Measurements from ENCODE around the gene DSP.

The DSP gene

GRCh38 chr6:7528565-7528964 is 12.9 kb upstream of the DSP start:
- H3K4me2 ChIP-seq (ENCODE audit: low read length), result no peak overlapping the region
- H3K9ac ChIP-seq (ENCODE audit: low read length), result no peak overlapping the region
- no peak overlapping the region for H3K4me3 ChIP-seq (ENCODE audit: low read length)
- no peaks in the 10 kb centered on the region for H4K20me1 ChIP-seq (ENCODE audit: insufficient read depth, low read length)
- H3K36me3 ChIP-seq (replicated peaks; ENCODE audit: low read depth, low read length), result no peaks in the 10 kb centered on the region
- H3K79me2 ChIP-seq (ENCODE audit: low read length), result no peaks in the 10 kb centered on the region
- H3K27ac ChIP-seq (ENCODE audit: low read length), result no peak overlapping the region
- H3K27me3 ChIP-seq (ENCODE audit: low read depth, low read length), result 0 out of 2 replicates have a peak, but pooled peaks cover 2% of the 10 kb centered on the region
- TF ChIP-seq EZH2phosphoT487 (IDR thresholded peaks at IDR 0.05; ENCODE audit: low read depth) (no peak), CTCF (IDR thresholded peaks at IDR 0.05; ENCODE audit: low read depth, low read length) (no peak)
- H3K4me1 ChIP-seq (ENCODE audit: low read length), result no peaks in the 10 kb centered on the region
- H3K9me3 ChIP-seq (ENCODE audit: insufficient read depth, low read length), result no peaks in the 10 kb centered on the region
- no peak overlapping the region for H2AFZ ChIP-seq (ENCODE audit: low read depth, low read length)

- H3K79me2 ChIP-seq (ENCODE audit: low read length), result no peaks in the 10 kb centered on the region
- H3K9ac ChIP-seq (ENCODE audit: low read length), result no peak overlapping the region
- no peak overlapping the region for H3K4me2 ChIP-seq (ENCODE audit: low read length)
- no peak overlapping the region for H3K4me3 ChIP-seq (ENCODE audit: low read length)
- H3K4me1 ChIP-seq (ENCODE audit: low read length), result no peaks in the 10 kb centered on the region
- no peaks in the 10 kb centered on the region for H3K9me3 ChIP-seq (ENCODE audit: insufficient read depth, low read length)
- H3K27ac ChIP-seq (ENCODE audit: low read length), result no peak overlapping the region
- TF ChIP-seq CTCF (IDR thresholded peaks at IDR 0.05; ENCODE audit: low read depth, low read length), result no peak
- no peak for TF ChIP-seq EZH2phosphoT487 (IDR thresholded peaks at IDR 0.05; ENCODE audit: low read depth)
- no peaks in the 10 kb centered on the region for H3K36me3 ChIP-seq (replicated peaks; ENCODE audit: low read depth, low read length)
- 0 out of 2 replicates have a peak, but pooled peaks cover 2% of the 10 kb centered on the region for H3K27me3 ChIP-seq (ENCODE audit: low read depth, low read length)
- no peaks in the 10 kb centered on the region for H4K20me1 ChIP-seq (ENCODE audit: insufficient read depth, low read length)
- H2AFZ ChIP-seq (ENCODE audit: low read depth, low read length), result no peak overlapping the region
Measured at GRCh38 chr6:7529141-7529540, 12.3 kb upstream of the DSP start.

GRCh38 chr6:7532232-7532631 is 9.2 kb upstream of the DSP start:
- H2AFZ ChIP-seq (ENCODE audit: low read depth, low read length), result no peak overlapping the region
- H4K20me1 ChIP-seq (ENCODE audit: insufficient read depth, low read length), result no peaks in the 10 kb centered on the region
- H3K4me3 ChIP-seq (ENCODE audit: low read length), result no peak overlapping the region
- H3K9me3 ChIP-seq (ENCODE audit: insufficient read depth, low read length), result no peaks in the 10 kb centered on the region
- no peak overlapping the region for H3K9ac ChIP-seq (ENCODE audit: low read length)
- H3K4me1 ChIP-seq (ENCODE audit: low read length), result no peaks in the 10 kb centered on the region
- no peak overlapping the region for H3K4me2 ChIP-seq (ENCODE audit: low read length)
- no peak overlapping the region for H3K27ac ChIP-seq (ENCODE audit: low read length)
- TF ChIP-seq EZH2phosphoT487 (IDR thresholded peaks at IDR 0.05; ENCODE audit: low read depth) (no peak), CTCF (IDR thresholded peaks at IDR 0.05; ENCODE audit: low read depth, low read length) (no peak)
- 0 out of 2 replicates have a peak, but pooled peaks cover 2% of the 10 kb centered on the region for H3K27me3 ChIP-seq (ENCODE audit: low read depth, low read length)
- H3K36me3 ChIP-seq (replicated peaks; ENCODE audit: low read depth, low read length), result no peaks in the 10 kb centered on the region
- no peaks in the 10 kb centered on the region for H3K79me2 ChIP-seq (ENCODE audit: low read length)

- Histone ChIP-seq H4K20me1 (ENCODE audit: insufficient read depth, low read length) (no peaks in the 10 kb centered on the region), H3K4me2 (ENCODE audit: low read length) (no peak overlapping the region), H2AFZ (ENCODE audit: low read depth, low read length) (no peak overlapping the region), H3K9ac (ENCODE audit: low read length) (no peak overlapping the region), H3K9me3 (ENCODE audit: insufficient read depth, low read length) (no peaks in the 10 kb centered on the region), H3K36me3 (replicated peaks; ENCODE audit: low read depth, low read length) (no peaks in the 10 kb centered on the region), H3K27me3 (ENCODE audit: low read depth, low read length) (0 out of 2 replicates have a peak, but pooled peaks cover 2% of the 10 kb centered on the region), H3K4me3 (ENCODE audit: low read length) (no peak overlapping the region), H3K27ac (ENCODE audit: low read length) (no peak overlapping the region), H3K79me2 (ENCODE audit: low read length) (no peaks in the 10 kb centered on the region), H3K4me1 (ENCODE audit: low read length) (no peaks in the 10 kb centered on the region)
- TF ChIP-seq CTCF (IDR thresholded peaks at IDR 0.05; ENCODE audit: low read depth, low read length) (no peak), EZH2phosphoT487 (IDR thresholded peaks at IDR 0.05; ENCODE audit: low read depth) (no peak)
Measured at GRCh38 chr6:7532821-7533220, 8.7 kb upstream of the DSP start.

Measured in OCI-LY3 (cell line).